GM20000 (cell line): ENCODE data around the gene DOLPP1.
"Not testable (repeated sequence)": the region's sequence is repeated elsewhere in the genome, so short reads cannot be mapped to it uniquely, and the experiment has no call there.

Experiments
- DNase-seq: peaks from one replicate; pipeline ENCODE4 v3.0.0; 2012; ENCODE audit warnings: low spot score
- TF ChIP-seq, protein P1 (sequence below): IDR thresholded peaks from 2 replicates; pipeline ENCODE4 v1.5.1; 2012; ENCODE audit warnings: mild to moderate bottlenecking, control low read depth; ENCODE audit errors: extremely low read depth, missing control alignments

Gene DOLPP1

DNA sequence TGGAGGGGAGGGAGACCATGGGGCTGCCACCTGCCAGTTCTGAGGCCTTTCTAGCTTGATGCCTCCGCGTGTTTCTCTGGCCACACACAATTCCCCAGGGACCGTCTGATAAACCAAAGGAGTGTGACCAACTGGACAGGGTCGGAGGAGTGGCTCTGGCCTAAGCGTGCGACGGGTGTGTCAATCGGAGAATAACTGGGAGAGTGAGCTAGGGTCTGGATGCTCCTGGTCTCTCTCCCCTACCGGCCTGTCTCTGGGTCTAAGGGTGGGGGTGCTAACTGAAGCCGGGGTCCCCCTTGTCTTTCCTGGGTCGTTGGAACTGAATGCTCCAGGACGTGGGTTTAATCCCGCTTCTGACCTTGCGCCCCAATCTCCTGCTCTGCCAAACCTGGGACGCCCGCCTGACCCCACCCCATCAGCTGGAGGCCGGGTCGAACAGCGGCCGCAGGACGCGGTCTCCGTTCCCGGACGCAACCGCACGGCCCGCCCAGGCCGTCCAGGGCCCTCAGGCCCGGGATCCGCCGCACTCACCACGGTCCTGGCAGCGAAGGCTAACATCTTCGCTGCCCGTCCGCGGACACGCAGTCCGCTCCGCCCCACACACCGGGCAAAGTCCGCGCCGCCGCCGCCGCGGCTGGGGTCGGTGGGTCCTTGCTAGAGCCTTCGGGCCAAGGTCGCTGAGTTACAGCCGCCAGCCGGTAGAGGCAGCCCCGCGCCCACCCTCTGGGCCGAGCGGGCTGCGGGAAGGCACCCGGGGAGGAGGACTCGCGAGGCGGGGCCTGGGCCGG lies 29.2 kb downstream of the DOLPP1 start:
- TF ChIP-seq, protein P1, sequence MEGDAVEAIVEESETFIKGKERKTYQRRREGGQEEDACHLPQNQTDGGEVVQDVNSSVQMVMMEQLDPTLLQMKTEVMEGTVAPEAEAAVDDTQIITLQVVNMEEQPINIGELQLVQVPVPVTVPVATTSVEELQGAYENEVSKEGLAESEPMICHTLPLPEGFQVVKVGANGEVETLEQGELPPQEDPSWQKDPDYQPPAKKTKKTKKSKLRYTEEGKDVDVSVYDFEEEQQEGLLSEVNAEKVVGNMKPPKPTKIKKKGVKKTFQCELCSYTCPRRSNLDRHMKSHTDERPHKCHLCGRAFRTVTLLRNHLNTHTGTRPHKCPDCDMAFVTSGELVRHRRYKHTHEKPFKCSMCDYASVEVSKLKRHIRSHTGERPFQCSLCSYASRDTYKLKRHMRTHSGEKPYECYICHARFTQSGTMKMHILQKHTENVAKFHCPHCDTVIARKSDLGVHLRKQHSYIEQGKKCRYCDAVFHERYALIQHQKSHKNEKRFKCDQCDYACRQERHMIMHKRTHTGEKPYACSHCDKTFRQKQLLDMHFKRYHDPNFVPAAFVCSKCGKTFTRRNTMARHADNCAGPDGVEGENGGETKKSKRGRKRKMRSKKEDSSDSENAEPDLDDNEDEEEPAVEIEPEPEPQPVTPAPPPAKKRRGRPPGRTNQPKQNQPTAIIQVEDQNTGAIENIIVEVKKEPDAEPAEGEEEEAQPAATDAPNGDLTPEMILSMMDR = no peak
- DNase-seq = no peak

DNA sequence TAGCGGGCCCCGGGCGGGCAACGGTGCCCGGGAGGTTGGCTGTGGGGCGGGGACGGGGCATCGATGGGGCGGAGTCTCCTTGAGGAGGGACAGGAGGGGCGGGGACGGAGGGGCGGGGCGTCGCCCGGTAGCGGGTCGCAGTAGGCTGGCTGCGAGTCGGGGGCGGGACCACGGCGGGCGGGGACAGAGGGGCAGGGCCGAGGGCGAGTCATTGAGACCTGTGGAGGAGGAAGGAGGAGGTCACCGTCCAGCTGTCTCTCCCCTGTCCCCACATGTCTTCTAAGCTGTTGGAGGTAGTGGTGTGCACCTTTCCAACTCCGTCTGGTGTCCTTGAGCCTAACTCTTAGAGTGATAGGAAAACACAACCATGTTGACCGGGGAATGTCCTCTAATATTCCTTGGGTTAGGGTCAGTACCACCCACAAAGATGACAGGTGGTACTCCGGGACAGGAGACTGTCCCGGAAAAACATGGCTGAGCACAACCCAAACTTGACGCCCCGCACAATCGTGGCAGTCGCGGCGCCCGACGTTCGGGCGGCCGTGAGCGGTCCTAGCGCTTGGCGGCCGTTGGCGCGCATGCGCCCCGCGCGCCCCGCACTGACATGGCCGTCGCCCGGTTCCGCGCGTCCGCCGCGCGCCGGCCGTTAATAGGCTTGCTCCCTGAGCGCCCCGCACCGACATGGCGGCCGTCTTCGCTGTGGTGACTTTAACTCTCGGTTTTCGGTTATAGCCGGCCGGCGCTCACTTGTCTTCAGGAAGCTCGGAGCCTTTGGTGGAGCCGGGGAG lies 30.0 kb downstream of the DOLPP1 start, which contains the start of the genes CRAT and PTPA:
CRAT (minus strand) TSS at position 54 of the 788 bp plus-strand sequence. CDS start 284 bp downstream, outside the sequence.
PTPA (plus strand) TSS at position 676 of the 788 bp plus-strand sequence. CDS start 186 bp downstream, outside the sequence.
- TF ChIP-seq, protein P1 = no peak

DNA sequence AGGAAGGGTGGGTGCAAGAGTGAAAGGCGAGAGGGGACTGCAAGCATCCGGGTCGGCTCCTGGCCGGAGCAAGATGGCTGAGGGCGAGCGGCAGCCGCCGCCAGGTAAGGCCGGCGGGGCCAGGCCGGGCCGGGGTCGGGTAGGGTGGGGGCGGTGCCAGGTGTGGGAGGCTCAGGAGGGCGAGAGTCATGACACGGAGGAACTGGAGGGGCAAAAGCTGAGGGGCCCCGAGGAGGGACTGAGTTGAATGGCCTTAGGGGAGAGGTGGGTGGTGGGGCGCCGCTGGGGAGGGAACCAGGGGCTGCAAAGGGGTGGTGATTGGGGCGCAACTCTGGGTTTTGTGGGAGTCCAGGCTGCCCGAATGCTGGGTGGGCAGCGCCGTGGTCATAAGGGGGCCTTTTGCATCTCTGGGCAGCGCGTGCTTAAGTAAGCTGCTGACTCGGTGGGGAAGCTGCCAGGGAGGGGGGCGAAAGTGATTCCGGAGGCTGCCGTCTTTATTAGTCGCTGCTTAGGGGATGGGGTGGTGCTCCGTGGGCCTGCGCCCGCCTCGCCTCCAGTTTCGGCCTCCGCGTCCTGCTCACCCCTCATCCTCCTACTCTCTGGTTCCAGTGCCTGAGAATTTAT lies 30.7 kb downstream of the DOLPP1 start:
- peak; percentile 62 for DNase-seq
- TF ChIP-seq, protein P1 = no peak

More for the DNA sequence above, 30.0 kb downstream of the DOLPP1 start, which contains the start of the genes CRAT and PTPA:
- DNase-seq = peak; percentile 100

DNA sequence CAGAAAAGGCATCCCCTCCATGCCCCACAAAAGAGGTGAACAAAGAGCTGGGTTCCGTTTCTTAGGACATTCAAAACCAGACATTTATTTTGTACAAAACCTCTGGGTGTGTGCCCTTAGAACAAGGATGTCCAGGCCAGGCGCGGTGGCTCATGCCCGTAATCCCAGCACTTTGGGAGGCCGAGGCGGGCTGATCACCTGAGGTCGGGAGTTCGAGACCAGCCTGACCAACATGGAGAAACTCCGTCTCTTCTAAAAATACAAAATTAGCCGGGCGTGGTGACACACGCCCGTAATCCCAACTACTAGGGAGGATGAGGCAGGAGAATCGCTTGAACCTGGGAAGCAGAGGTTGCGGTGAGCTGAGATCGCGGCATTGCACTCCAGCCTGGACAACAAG lies 31.6 kb downstream of the DOLPP1 start:
- not testable (repeated sequence) for DNase-seq

DNA sequence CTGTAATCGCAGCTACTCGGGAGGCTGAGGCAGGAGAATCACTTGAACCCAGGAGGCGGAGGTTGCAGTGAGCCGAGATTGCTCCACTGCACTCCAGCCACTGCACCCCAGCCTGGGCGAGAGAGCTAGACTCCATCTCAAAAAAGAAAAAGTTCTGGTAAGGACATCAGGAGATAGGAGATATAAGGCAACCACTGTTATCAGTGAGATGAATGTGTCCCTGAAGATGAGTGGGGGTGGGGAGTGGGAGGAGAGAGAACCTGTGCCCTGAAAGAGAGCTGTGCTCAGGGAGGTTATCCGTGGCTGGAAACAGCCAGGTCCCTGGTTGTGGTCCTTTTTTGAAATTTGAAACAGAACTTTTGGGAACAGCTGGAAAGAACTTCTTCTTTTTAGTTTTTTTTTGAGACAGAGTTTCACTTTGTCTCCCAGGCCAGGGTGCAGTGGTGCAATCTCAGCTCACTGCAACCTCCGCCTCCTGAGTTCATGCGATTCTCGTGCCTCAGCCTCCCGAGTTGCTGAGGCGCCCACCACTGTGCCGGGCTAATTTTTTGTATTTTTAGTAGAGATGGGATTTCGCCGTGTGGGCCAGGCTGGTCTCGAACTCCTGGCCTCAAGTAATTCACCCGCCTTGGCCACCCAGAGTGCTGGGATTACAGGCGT lies 32.9 kb downstream of the DOLPP1 start:
- no peak for DNase-seq
- TF ChIP-seq, protein P1 = no peak

DNA sequence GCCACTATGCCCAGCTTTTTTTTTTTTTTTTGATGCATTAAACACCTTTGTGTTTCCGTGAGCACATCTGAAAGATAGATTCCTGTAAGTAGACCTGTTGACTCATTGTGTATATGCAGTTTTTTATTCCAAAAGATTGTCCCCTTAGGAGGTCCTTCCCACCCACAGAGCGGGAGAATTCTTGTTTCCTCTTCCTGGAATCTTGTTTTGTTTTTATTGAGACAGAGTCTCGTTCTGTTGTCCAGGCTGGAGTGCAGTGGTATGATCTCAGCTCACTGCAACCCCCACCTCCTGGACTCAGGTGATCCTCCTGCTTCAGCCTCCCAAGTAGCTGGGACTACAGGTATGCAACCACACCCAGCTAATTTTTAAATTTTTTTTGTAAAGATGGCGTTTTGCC lies 37.9 kb downstream of the DOLPP1 start:
- TF ChIP-seq, protein P1 = no peak
- no peak for DNase-seq

DNA sequence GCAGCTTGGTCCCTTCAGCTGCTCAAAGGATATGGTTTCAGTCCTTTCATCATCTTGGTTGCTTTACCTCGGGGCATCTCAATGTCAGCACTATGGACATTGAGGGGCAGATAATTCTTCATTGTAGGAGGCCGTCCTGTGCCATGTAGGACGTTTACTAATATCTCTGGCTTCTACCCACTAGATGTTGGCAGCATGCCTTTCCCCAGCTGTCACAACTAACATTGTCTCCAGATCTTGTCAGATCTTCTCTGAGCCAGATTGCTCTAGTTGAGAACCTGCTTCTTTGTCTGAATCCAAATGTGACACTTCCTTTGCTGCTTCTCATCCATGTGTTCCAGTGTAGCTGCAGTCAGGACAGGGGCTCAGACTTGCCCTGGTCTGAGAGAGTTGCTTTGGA lies 40.6 kb downstream of the DOLPP1 start:
- no peak for DNase-seq
- TF ChIP-seq, protein P1 = no peak
